ENCODE results near the gene ADAM12.

DNA sequence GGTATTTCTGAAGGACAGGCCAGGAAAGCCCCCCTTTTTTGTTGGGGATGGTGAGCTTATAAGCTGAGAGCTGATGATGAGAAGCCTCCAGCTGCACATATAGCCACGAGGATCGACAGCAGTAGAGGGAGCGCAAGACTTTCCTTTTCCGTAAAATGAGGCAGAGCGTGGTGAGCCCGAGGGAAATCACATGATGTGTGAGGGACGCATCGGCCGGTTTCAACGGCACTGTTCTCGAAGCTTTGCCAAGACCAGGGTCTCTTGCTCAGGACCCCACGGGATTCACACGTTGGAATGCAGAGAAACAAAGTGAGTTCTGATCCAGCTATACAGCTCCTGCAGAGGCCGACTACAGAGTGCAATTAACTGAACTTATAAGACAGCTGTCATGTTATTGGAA, 55.7 kb downstream of the ADAM12 start:
- TF ChIP-seq POLR2AphosphoS5 (IDR thresholded peaks at IDR 0.05; ENCODE audit: borderline replicate concordance, low read depth, low read length) (no peak), EZH2 (IDR thresholded peaks at IDR 0.05) (no peak), FOXP2 (optimal IDR thresholded peaks at IDR 0.05; ENCODE audit: control extremely low read depth, extremely low read length, insufficient read depth) (no peak)

All from SK-N-MC (cell line).